Measurements from ENCODE around the gene TNFRSF18. TPM values are rescaled to one million over a fixed set of nuclear protein-coding genes. Genes with fewer than 3 reads are reported as not detected.
A peak's percentile ranks its signal among the peaks of the same experiment; 100 is the strongest.

The TNFRSF18 gene
- total and polyA plus RNA-seq, 10 of the 15 experiments (the other 5 are each of a cell fraction or from before 2014, with no cell fraction given), result 0.18 to 7.5 (median 1.5) TPM; not detected in 1

GRCh38 chr1:1200876-1201810 lies 5.2 kb downstream of the TNFRSF18 start (continued):
- TF ChIP-seq SKIL (IDR thresholded peaks at IDR 0.05; ENCODE audit: low read depth, poor library complexity, severe bottlenecking), result no peak
- peak; percentile 82 for TF ChIP-seq NKRF (conservative IDR thresholded peaks at IDR 0.05)
- peak; percentile 78 for TF ChIP-seq CREM (IDR thresholded peaks at IDR 0.05; ENCODE audit: low read depth)
- no peak for TF ChIP-seq IRF3 (IDR thresholded peaks at IDR 0.05)
- no peak for TF ChIP-seq HDAC2 (IDR thresholded peaks at IDR 0.05)
- no peak for TF ChIP-seq SMAD1 (IDR thresholded peaks at IDR 0.05; ENCODE audit: low read depth, partially characterized antibody)
- peak; percentile 78 for TF ChIP-seq NR2F1 (conservative IDR thresholded peaks at IDR 0.05)
- no peak for TF ChIP-seq IRF4 (IDR thresholded peaks at IDR 0.05; ENCODE audit: low read depth, low read length)
- TF ChIP-seq FOXK2 (IDR thresholded peaks at IDR 0.05), result no peak
- TF ChIP-seq CHD2 (IDR thresholded peaks at IDR 0.05; ENCODE audit: borderline replicate concordance, low read depth, low read length), result 0 out of 2 replicates have a peak, but pooled peaks have one; percentile 54
- TF ChIP-seq SPI1 (IDR thresholded peaks at IDR 0.05; ENCODE audit: borderline replicate concordance, insufficient read depth, low read depth, low read length), result no peak
- TF ChIP-seq TCF7 (IDR thresholded peaks at IDR 0.05; ENCODE audit: borderline replicate concordance), result no peak
- peak; percentile 29; the same call in 1 of the 2 replicates for TF ChIP-seq MAX (IDR thresholded peaks at IDR 0.05; ENCODE audit: low read depth, low read length)
- no peak for TF ChIP-seq REST (IDR thresholded peaks at IDR 0.05; ENCODE audit: low read depth, low read length)
- no peak for TF ChIP-seq SRF (IDR thresholded peaks at IDR 0.05; ENCODE audit: low read depth in 2 of 2, low read length in 2 of 2)
- no peak for TF ChIP-seq ATF2 (IDR thresholded peaks at IDR 0.05; ENCODE audit: low read length)
- no peak for TF ChIP-seq ZNF207 (IDR thresholded peaks at IDR 0.05; ENCODE audit: borderline replicate concordance)
